ENCODE data around the gene CSRP3.

DNA sequence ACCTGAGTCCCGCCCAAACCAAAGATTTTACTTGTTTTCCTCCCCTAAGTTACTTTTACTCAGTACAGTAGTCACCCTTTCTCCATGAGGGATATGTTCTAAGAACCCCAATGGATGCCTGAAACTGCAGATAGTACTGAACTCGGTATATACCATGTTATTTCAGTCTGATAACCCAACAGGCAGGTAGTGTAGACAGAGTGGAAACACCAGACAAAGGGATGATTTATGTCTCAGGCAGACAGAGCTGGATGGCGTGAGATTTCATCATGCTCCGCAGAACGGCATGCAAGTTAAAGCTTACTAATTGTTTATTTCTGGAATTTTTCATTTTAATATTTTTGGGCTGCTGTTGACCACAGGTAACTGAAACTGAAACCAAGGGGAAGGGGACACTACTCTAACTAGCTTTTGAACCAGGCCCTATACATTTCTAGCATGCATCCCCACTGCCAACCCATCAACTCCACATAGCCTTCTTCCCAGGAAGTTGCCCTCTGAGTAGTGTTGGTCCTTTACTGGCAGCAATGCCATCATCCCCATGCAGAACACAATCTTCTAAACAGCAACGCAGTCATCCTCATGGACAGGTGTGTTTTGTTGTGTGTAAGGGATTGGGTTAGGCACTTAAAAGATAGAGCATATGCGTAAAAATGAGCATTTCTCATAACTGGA, 27.7 kb downstream of the CSRP3 start:
- TF ChIP-seq, protein P1, sequence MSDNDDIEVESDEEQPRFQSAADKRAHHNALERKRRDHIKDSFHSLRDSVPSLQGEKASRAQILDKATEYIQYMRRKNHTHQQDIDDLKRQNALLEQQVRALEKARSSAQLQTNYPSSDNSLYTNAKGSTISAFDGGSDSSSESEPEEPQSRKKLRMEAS (IDR thresholded peaks at IDR 0.05): no peak
- no peak for TF ChIP-seq SP1 (IDR thresholded peaks at IDR 0.05)
- TF ChIP-seq, protein P2, sequence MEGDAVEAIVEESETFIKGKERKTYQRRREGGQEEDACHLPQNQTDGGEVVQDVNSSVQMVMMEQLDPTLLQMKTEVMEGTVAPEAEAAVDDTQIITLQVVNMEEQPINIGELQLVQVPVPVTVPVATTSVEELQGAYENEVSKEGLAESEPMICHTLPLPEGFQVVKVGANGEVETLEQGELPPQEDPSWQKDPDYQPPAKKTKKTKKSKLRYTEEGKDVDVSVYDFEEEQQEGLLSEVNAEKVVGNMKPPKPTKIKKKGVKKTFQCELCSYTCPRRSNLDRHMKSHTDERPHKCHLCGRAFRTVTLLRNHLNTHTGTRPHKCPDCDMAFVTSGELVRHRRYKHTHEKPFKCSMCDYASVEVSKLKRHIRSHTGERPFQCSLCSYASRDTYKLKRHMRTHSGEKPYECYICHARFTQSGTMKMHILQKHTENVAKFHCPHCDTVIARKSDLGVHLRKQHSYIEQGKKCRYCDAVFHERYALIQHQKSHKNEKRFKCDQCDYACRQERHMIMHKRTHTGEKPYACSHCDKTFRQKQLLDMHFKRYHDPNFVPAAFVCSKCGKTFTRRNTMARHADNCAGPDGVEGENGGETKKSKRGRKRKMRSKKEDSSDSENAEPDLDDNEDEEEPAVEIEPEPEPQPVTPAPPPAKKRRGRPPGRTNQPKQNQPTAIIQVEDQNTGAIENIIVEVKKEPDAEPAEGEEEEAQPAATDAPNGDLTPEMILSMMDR (IDR thresholded peaks at IDR 0.05; ENCODE audit: low read depth, low read length, missing input control): no peak

Data from liver (tissue), 3 donors.